Measurements from ENCODE around the gene SHF.

GRCh38 chr15:45122719-45123118 lies 65.0 kb downstream of the SHF start:
- TF ChIP-seq CTCF (IDR thresholded peaks at IDR 0.05) (no peak), POLR2A (IDR thresholded peaks at IDR 0.05) (no peak), POLR2AphosphoS5 (IDR thresholded peaks at IDR 0.05) (no peak)
